GM19395 (cell line): ENCODE measurements around the gene SOHLH2.

Source experiments
- ATAC-seq: cut with Tn5 transposase; IDR thresholded peaks from one replicate; pipeline ENCODE4 v1.9.1; 2021; ENCODE audit warnings: mild to moderate bottlenecking, moderate library complexity; ENCODE audit not compliant: unreplicated experiment

SOHLH2 gene

DNA sequence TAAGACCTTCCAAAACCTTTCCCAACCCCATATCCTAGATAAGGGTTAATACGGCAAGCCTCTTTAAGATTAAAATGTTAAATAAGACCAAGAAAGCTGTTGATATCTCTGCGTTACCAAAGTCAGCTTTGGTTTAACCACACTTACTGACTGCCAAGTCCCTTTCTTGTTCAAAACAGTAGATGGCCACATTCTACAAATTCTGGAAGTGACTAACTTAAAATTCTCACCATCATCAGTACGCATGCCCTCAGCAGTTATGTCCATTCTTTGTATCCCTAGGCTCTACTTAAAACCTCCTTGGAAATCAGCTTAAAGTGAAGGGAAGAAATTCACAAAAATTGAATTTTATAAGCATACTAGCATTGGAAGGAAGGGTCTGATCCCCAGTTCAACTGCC, 23.6 kb downstream of the SOHLH2 start:
- ATAC-seq = no peak

DNA sequence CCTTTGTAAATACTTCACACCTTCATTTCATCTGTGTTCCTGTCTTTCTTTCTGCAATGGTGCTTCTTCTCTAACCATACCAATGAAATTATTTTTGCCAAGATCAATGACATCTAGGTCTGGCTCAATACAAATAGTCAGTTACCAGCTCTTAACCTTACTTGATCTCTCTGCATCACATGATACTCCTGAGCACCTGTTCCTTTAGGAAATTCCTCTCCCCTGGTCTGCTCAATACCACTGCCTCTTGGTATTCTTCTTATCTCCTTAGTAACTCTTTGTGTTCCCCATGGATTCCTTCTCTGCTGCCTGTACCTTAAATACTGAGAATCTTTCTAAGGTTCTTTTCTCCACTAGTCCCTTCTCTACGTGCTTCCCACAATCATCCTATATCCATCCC, 25.9 kb downstream of the SOHLH2 start:
- ATAC-seq = no peak

DNA sequence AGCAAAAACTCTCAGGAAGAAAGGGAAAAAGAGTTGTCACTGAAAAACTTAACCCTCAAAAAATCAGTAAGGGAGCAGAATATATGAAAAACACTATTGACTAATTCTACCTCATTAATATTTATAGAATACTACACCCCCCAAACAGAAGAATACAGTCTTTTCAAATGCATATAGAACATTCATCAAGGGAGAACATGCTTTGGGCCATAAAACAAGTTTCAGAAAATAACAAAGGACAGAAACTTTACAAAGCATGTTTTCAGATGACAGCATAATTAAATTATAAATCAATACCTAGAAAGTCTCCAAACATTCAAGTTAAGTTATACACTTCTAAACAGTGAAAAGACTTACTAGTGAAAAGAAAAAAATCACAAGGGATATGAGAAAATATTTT, 30.5 kb downstream of the SOHLH2 start:
- no peak for ATAC-seq

DNA sequence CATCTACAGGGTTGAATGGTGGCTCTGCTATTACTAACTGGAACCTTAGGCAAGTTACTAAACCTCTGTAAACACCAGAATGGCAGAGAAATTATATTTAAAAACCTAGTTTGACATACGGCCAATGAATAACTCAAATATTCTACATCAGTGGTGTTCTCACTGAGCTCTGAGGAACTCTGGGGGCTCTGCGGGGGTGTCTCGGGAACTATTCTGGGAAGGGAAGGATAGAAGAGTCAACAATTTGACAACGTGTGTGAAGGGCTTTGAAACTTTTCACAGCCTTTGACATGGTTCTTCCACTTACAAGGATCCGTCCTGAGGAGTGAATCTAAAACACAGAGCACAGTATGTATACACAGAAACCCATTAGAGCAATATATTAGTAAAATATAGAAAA, 38.7 kb downstream of the SOHLH2 start:
- ATAC-seq = no peak

DNA sequence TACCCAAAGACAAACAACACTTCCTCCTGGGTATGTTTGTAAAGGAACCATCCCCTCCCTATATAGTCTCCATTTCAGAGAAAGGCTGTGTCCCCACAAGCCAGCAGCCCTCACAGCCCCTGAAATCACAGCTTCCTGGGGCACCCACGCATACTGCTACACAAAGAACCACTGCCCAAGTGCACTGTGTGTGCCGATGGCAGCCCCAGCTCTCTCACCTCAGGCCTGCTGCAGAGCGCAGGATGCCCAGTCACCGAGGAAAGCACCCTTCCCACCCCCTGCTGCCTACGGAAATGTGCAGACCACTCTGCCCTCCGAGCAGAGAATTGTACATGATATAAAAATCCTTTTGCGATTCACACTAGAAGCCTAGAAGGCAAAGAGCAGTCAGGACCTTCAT, 39.4 kb downstream of the SOHLH2 start:
- ATAC-seq = no peak

DNA sequence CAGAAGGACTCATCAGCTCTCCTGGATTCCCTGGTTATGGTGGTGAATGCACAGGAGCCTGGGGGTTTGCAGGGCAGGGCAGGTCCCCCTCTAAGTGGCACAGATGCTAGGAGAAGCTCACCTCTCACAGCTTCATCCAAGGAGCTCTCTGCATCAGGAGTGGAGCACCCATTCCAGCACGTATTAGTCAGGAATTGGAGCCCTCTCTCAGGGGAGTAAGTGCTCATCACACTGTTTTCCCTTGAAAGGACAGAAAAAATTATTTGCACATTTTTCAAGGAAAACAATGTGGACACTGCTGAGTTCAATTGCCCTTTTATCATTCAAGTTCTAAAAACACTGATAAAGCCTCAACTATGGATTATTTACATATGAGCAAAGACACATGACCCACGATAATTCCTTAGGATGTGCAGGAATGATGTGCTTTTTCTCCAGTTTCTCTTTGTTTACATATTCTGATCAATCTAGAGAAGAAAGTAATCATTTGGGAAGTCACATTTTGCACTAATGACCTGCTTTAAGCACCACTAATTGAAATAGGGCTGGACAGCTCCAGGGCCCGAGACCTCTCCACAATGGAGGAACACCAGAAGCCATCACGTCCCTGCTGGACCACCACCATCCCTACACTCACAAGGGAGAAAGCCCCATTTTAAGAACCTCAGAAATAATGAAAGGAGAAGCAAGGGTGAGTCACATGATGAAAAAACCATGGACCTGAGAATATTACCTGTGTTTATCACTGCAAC, 40.6 kb downstream of the SOHLH2 start:
- ATAC-seq = no peak

DNA sequence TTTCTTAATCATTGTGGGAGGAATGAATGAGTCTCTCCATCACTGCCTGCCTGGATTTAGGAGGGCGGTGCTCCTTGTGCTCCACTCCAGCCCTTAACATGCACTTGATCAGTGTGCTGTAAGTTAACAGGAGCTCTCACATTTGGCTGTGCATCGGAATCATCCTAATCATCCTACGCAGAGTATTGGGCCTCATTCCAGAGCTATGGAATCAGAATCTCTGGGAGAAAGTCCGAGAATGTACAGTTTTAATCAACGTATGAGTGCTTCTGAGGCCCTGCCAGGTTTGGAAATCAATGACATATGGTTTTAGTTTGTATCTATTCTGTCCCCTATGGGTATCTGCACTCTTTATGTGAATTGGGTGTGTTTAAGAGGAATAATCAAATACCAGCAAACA, 48.3 kb downstream of the SOHLH2 start:
- no peak for ATAC-seq

DNA sequence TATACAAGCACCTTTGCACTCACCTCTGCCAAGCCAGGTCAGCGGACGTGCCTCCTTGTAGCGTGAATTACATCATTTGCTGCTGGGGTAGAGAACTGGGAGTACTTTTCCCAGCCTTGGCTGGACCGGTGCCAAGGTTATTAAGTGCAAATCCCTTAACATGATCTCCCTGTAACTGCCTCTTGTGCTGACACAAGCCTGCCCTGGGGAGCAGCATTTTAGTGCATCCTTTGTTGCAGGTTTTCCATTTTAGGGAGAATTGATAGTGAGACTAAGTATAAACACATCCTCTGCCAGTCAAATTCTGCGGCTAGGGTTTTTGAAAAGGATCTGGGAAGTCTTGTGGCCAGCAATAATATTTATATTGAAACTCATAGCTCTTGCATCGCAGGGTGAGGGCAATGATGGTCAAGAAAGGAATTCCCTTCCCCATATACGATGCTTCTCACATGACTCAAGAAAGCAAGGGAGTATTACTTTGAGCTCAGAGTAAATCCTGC, 50.5 kb downstream of the SOHLH2 start:
- ATAC-seq = no peak

DNA sequence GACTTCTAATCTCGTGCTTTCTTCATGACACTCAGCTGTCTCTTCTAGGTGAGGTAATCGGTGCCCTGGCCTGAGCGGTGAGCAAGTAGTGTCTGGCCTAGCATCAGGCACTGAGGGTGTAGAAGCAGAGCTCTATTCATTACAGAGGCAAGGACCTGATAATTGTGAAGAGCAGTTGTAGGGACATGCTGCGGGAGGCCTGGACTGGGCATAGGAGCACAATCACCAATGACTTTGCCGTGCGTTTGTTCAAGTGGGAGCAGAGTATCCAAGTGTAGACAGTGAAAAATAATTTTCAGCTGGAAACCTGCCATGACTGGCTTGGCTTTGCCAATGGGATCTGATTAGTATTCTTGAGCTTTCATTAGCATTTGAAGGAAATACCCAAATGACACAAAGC, 51.1 kb downstream of the SOHLH2 start:
- ATAC-seq = no peak

DNA sequence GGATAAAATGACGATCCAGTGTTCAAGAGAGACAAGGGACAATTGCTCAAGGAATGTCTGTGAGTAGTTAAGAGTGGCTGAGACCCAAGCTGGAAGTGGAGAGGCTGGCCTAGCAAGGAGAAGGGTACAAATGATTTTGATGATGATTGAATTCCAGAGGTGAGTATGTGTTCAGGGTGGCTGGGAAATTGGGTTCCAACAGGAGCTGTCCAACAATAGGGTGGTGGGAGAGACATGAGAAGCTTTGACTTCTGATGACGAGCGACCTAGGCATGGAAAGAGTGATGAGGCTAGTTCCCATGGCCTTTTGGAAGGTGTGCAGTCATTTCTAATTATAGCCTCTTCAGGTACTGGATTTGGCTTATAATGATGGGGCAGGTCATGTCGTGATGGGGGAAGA, 54.1 kb downstream of the SOHLH2 start:
- ATAC-seq = no peak

DNA sequence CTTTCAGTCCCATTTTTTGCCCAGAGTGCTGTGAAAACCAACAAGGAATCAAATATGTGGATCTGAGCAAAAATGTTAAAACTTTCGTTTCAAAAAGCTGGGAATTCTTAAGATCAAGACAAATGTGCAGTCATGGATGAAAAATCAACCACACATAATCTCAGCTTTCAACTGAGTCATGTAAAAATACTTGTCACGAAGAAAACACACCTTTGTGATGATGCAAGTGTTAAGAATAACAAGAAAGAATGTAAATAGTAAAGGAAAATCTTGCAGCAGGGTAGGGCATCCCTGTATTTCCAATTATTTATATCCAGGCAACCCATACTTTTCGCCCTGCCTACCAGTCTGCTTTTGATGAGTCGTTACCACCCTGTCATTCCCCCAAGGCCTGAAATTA, 55.7 kb downstream of the SOHLH2 start:
- ATAC-seq = no peak

DNA sequence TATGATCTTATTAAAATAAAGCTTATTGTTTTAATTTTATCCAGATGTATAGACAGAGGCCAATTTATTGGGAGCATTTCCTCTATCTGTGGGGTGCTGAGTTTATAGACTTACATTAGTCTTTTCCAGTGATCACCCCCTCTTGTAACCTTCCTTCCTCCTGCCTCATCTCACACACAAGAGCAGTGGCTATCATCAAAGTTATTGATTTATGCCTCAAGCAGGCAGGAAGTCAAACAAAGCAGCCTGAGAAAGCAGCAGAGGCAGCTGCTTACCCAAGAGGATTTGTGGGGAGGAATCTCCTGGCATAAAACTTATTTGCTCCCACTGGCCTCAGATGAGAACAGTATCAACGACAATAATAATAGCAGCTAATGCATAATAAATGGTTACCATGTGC, 56.9 kb downstream of the SOHLH2 start:
- ATAC-seq = no peak

DNA sequence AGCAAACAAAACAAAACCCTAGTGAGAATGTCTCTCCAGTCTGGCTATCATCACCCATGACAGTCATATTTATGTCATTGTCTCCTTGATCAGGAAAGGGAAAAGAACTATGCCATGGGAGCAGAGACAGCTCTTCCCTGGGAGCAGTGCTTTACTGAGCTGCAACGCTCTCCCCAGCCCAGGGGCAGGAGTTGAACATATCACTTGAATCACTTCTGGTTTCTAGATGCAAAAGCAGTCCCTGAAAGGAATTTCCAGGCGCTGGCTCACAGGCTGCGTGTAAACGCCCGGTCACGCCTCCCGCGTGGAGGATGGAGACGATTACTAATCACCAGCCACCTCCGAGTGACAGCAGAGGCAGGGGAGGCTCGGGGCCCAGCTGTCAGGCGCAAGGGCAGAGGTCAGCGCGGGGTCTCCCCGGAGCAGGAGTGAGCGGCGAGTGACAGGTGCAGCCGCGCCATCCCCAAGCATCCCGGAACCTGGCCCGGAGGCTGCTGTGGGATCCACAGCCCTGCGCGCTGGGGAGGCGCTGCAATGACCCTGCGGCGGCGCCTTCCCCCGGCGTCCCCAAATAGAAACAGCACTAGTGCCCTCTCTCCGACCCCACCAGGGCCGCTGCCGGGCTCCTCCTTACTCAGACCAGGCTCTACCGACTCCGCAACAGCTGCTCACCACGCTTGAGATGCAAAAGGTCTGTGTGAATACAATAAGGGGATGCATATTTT, 59.6 kb downstream of the SOHLH2 start:
- ATAC-seq = no peak

DNA sequence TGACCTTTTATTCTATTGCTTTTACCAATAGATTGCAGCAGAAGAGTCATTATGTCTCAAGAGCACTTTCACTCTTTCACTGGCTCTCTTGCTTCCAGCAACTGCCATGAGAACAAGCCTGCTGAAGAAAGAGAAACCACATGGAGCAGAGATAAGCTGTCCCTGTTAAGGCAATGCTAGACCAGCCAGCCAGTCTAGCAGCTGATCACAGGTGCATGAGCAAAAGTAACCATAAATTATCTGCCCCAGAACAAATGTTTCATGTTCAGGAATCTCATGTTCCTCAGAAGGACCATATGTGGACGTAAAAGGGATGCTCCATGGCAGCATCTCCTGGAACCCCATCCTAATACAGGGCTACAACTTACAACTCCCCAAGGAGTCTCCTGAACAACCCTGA, 62.8 kb downstream of the SOHLH2 start:
- no peak for ATAC-seq

DNA sequence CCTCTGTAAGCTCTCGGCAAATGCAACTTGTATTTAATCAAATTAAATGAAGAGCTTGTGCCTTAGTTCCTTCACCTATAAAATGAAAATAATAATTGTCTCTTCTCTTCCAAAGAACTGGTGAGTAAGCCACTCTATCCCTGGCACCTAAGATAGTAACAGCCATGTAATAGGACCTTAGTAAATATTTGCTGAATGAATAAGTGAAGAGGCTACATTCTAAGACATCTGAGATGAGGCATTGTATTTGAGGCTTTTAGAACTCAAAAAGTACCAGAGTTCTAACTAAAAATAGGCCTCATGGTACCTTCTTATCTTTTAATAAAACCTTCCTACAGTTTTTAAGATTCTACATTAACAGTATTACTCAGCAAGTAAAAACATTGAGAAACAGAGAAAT, 65.9 kb downstream of the SOHLH2 start:
- ATAC-seq = no peak

DNA sequence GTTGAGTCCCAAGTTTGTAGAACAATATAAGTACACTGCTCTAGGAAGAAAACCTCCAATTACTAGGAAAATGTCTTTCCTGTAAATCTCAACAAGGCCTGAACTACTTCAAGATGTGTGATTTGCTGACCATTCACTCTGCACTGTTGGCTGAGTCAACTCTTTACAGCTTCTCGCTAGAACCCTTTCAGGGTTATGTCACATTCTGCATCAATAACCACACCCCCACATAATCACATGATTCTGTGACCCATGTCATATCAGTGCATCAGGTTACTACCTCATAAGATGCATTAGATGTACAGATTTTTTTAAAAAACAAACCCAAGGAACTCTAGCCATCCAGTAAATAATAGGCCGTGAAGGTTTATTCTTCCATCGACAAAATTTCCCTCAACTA, 67.0 kb downstream of the SOHLH2 start:
- ATAC-seq = no peak

DNA sequence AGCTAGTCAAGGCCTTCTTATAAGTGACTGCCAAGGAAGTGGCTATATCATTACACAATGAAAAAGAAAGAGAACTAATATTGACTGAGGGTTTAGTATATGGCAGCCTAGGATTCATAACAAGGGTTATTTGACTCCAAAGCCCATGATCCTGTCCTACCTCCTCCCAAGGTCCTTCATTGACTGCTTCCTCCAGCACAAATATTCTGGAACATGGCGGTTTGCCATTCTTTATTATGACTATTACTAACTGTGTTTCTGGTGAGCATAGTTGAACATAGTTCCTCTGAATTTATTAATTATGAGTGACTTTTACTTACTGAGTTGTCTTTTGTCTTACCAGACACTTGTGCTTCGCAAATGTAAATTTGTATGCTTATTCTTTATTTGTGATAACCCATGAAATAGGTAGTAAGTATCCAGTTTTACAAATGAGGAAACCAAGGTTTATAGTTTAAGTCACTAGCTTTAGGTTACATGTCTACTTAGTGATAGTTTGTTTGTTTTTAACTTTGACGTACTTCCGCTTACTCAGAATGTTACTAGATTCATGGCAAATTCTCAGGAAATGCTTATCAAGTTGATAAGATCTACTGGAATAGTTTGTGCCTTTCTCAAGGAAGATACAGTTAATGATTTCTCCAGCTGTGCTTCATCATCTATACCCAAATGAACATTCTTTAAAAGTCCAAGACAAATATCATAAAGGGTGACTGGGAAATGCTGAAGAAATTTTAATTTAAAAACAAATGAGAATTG, 67.7 kb downstream of the SOHLH2 start:
- no peak for ATAC-seq

DNA sequence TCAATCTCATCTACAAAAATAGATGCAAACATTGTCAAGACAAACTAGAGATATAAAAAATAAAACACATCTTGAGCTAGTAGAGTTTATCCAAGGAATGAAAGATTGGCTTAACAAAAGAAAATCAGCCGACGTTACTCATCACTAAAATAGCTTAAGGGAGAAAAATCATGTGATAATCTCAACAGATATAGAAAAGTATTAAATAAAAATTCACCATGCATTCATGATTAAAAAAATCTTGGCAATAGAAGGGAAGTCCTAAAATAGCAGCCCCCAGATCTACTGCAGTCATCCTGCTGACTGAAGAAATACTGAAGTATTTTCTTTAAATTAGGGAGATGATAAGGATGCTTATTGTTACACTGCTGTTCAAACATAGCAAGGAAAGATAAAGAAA, 70.6 kb downstream of the SOHLH2 start:
- no peak for ATAC-seq

DNA sequence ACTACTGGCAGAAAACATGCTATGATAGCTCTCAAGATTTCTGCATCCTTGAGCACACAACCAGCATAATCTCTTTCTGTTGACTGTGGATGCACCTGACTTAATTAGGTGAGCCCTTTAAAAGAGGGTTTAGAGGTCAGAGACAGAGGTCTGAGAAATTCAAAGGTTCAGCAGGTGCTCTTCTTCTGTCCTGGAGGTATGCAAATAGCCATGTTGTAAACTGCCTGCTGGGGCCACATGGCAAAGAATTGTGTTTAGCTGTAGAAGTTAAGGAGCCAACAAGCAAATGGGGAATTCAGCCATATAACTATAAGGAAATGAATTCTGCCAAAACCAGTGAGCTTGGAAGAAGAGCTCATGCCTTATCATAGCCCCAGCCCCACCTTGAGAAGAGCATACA, 71.6 kb downstream of the SOHLH2 start:
- ATAC-seq = no peak

DNA sequence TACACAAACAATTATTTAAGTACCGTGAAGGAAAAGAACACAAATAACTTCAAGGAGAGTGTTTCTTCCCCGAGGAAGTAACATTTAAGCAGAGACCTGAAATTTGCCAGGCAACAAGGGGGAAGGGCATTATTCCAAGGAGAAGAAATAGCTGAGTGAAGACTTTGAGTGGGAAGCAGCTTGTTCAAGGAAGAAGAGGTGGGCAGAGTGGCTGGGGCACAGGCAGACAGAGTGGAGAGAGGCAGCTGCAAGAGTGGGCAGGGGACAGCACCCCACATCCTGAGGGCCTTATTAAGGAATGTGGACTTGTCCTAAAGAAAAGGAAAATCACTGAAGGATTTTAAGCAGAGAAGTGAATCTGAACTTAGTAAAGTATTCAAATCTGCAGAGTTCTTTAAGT, 78.5 kb downstream of the SOHLH2 start:
- no peak for ATAC-seq

DNA sequence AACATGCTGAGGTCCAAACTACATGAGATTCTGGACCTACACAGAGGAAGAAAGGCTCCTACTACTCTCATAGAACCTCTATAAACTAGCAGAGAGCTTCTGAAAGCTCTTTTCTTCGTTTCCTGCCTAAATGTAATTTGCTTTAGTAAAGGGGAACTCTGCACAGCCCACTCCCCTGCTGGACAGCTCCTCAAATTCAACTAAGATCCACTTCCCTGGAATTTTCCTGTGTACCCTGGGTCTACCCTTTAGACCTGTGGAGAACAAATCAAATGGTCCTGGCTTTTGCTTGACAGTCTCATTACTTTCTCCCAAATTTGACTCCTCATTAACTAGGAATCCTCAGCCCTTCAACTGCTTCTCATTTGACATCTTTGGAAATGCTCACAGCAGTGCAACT, 79.7 kb downstream of the SOHLH2 start:
- ATAC-seq = no peak
